ENCODE results near the gene ARHGAP26.

- TF ChIP-seq CTCF (IDR thresholded peaks at IDR 0.05) (no peak), POLR2A (IDR thresholded peaks at IDR 0.05) (no peak)
These were observed 382.3 kb downstream of the ARHGAP26 start for GRCh38 chr5:143152445-143152844.
